ENCODE results near the gene QSER1.

Gene QSER1

GRCh38 chr11:32905028-32905667 lies 12.5 kb downstream of the QSER1 start:
- ChIA-PET POLR2A (ENCODE audit: low non-redundant PET) (no interaction called here), CTCF (interaction anchor here (0.6 kb wide), 1 partner anchor 9 kb away, joined by 5 read pairs; no protein-coding TSS in a partner anchor)
- H3K27ac ChIP-seq: no peak overlapping the region
- TF ChIP-seq CTCF (conservative IDR thresholded peaks at IDR 0.05; ENCODE audit: low read depth): no peak
- no peak for DNase-seq (ENCODE audit: low spot score)

- CTCF ChIA-PET: no interaction called here
- TF ChIP-seq CTCF (conservative IDR thresholded peaks at IDR 0.05; ENCODE audit: low read depth): no peak
- H3K27ac ChIP-seq: no peak overlapping the region
- no peak for DNase-seq (ENCODE audit: low spot score)
- POLR2A ChIA-PET (ENCODE audit: low non-redundant PET): no interaction called here
These were observed 16.0 kb downstream of the QSER1 start for GRCh38 chr11:32908619-32909018.

GRCh38 chr11:32911413-32911812 lies 18.8 kb downstream of the QSER1 start:
- ChIA-PET POLR2A (ENCODE audit: low non-redundant PET) (no interaction called here), CTCF (no interaction called here)
- no peak for TF ChIP-seq CTCF (conservative IDR thresholded peaks at IDR 0.05; ENCODE audit: low read depth)
- H3K27ac ChIP-seq: no peak overlapping the region
- no peak for DNase-seq (ENCODE audit: low spot score)

- DNase-seq (ENCODE audit: low spot score): no peak
- POLR2A ChIA-PET (ENCODE audit: low non-redundant PET): no interaction called here
- no peak overlapping the region for H3K27ac ChIP-seq
- TF ChIP-seq CTCF (conservative IDR thresholded peaks at IDR 0.05; ENCODE audit: low read depth): no peak
- CTCF ChIA-PET: no interaction called here
These were observed 20.8 kb downstream of the QSER1 start for GRCh38 chr11:32913445-32913844.

DNA sequence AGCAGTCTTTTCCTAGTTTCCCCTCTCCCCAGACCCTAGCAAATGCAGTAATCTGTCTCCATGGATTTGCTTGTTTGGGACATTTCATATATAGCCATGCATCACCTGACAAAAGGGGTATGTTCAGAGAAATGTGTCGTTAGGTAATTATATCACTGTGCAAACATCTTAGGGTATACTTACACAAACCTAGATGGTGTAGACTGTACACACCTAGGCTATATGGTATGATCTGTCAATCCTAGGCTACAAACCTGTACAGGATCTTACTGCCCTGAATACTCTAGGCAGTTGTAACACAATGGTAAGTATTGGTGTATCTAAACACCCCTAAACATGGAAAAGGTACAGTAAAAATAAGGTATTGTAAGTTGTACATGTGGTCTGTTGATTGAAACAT lies 23.8 kb downstream of the QSER1 start:
- CTCF ChIA-PET: no interaction called here
- no peak for TF ChIP-seq CTCF (conservative IDR thresholded peaks at IDR 0.05; ENCODE audit: low read depth)
- POLR2A ChIA-PET (ENCODE audit: low non-redundant PET): no interaction called here

GRCh38 chr11:32916994-32917393 lies 24.4 kb downstream of the QSER1 start:
- no peak overlapping the region for H3K27ac ChIP-seq
- CTCF ChIA-PET: no interaction called here
- POLR2A ChIA-PET (ENCODE audit: low non-redundant PET): interaction anchor here (0.5 kb wide), 1 partner anchor 24 kb away, joined by 3 read pairs; no protein-coding TSS in a partner anchor
- no peak for DNase-seq (ENCODE audit: low spot score)
- TF ChIP-seq CTCF (conservative IDR thresholded peaks at IDR 0.05; ENCODE audit: low read depth): no peak

More for the DNA sequence above, 23.8 kb downstream of the QSER1 start:
- no peak overlapping the region for H3K27ac ChIP-seq
- DNase-seq (ENCODE audit: low spot score): no peak

Data from RWPE1 (cell line).